ENCODE measurements around the gene NEK2.
"Not testable (repeated sequence)": the region's sequence is repeated elsewhere in the genome, so short reads cannot be mapped to it uniquely, and the experiment has no call there.

Gene NEK2

GRCh38 chr1:211632117-211632807, 43.2 kb downstream of the NEK2 start:
- DNase-seq = no peak

GRCh38 chr1:211631168-211631567, 44.3 kb downstream of the NEK2 start:
- no peak for DNase-seq

GRCh38 chr1:211630236-211631081, 45.0 kb downstream of the NEK2 start:
- no peak for DNase-seq

- no peak for DNase-seq
Observed at GRCh38 chr1:211628417-211628816, 47.0 kb downstream of the NEK2 start.

GRCh38 chr1:211627259-211627658, 48.2 kb downstream of the NEK2 start:
- no peak for DNase-seq

- not testable (repeated sequence) for DNase-seq
Observed at GRCh38 chr1:211625866-211626265, 49.6 kb downstream of the NEK2 start.

GRCh38 chr1:211625040-211625439, 50.4 kb downstream of the NEK2 start:
- no peak for DNase-seq

- no peak for DNase-seq
Observed at GRCh38 chr1:211623515-211623914, 51.9 kb downstream of the NEK2 start.

GRCh38 chr1:211621447-211622198, 53.8 kb downstream of the NEK2 start:
- no peak for DNase-seq

- no peak for DNase-seq
Observed at GRCh38 chr1:211620097-211620496, 55.3 kb downstream of the NEK2 start.

GRCh38 chr1:211619033-211619996, 56.1 kb downstream of the NEK2 start:
- no peak for DNase-seq

- no peak for DNase-seq
Observed at GRCh38 chr1:211616965-211617297, 58.5 kb downstream of the NEK2 start.

GRCh38 chr1:211616231-211616964, 59.0 kb downstream of the NEK2 start:
- DNase-seq = no peak

GRCh38 chr1:211614615-211615014, 60.8 kb downstream of the NEK2 start:
- no peak for DNase-seq

- DNase-seq = no peak
Observed at GRCh38 chr1:211613951-211614350, 61.5 kb downstream of the NEK2 start.

GRCh38 chr1:211613108-211613947, 62.1 kb downstream of the NEK2 start:
- no peak for DNase-seq

GRCh38 chr1:211612786-211613107, 62.7 kb downstream of the NEK2 start:
- DNase-seq = no peak
